ENCODE data around the gene PPIA. TPM values are rescaled to one million over a fixed set of nuclear protein-coding genes. Genes with fewer than 3 reads are reported as not detected.
A peak's percentile ranks its signal among the peaks of the same experiment; 100 is the strongest.
"Not testable (repeated sequence)": the region's sequence is repeated elsewhere in the genome, so short reads cannot be mapped to it uniquely, and the experiment has no call there.

Gene PPIA
- total RNA-seq, 1 donor from 2014 or later: 2,087 TPM

GRCh38 chr7:44764081-44764480 lies 32.4 kb upstream of the PPIA start:
- no peak for ATAC-seq

DNA sequence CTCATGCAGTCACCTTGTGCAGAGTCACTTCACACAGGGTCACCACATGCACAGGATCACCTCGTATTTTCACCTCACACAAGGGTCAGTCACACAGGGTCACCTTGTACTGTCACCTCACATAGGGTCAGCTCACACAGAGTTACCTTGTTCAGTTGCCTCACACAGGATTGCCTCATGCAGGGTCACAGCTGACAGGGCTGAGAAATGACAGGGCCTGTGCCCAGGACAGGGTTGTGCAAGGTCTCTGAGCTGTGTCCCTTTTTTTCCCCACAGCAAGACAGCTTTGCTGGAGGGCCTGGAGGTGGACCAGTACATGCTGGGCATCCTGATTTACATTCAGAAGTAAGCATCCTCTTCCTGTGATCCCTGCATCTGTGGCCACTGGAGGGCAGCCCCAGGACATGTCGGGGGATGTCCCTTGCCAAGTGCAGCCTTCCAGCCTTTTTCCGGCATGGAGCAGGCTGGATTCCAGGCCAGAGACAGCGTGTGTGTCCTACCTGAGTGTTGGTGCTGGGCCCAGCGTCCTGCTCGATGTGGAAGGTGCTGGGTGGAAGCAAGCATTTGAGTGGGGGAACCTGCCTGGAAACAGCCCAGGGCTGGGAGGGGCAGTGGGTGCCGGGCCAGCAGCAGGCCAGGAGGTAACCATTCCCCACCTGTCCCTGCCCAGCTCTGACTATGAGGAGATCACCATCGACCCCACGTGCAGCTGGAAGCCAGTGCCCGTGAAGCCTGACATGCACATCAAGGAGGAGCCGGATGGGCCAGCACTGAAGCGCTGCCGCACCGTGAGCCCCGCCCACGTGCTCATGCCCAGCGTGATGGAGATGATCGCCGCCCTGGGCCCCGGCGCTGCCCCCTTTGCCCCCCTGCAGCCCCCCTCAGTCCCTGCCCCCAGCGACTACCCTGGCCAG lies 31.6 kb upstream of the PPIA start:
- no peak for ATAC-seq

GRCh38 chr7:44765579-44766415 lies 30.7 kb upstream of the PPIA start:
- no peak for ATAC-seq

GRCh38 chr7:44766416-44766801 lies 30.1 kb upstream of the PPIA start:
- ATAC-seq: no peak

DNA sequence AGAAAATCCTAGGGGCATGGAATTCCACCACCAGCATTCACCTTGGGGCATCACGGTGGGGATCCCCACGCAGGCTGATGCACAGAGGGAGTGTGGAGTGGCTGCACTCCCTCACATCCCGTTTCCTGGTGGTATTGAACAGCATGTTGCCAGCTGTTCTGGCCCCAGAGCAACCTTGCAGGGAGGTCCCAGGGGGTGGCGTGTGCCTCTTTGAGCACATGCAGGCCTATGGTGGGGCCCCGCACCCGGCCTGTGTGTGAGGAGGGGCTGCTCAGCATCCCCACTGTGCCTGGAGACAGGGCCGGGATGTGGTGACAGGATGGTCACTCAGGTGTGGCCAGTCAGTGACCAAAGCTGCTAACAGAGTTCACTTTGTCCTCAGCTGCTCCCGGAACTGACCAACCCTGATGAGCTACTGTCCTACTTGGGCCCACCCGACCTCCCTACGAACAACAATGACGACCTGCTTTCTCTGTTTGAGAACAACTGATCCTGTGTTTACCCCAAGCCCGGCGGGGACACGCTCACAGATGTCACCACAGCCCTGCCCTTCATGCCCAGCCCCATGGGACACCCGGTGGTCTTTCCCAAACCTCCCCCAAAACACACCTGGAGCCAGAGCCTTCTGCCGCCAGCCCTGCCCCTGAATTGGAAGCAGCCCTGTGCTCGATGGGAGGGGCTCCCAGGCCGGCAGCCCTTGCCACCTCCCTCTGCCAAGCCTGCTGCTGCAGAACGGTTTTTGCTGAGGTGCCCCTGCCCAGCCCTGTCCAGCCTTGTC lies 29.2 kb upstream of the PPIA start:
- ATAC-seq: no peak

GRCh38 chr7:44767912-44768627 lies 28.4 kb upstream of the PPIA start:
- peak; percentile 73 for ATAC-seq

GRCh38 chr7:44768628-44769371 lies 27.7 kb upstream of the PPIA start:
- ATAC-seq: no peak

- ATAC-seq: peak; percentile 5
Measured at GRCh38 chr7:44769376-44769775, 27.1 kb upstream of the PPIA start.

DNA sequence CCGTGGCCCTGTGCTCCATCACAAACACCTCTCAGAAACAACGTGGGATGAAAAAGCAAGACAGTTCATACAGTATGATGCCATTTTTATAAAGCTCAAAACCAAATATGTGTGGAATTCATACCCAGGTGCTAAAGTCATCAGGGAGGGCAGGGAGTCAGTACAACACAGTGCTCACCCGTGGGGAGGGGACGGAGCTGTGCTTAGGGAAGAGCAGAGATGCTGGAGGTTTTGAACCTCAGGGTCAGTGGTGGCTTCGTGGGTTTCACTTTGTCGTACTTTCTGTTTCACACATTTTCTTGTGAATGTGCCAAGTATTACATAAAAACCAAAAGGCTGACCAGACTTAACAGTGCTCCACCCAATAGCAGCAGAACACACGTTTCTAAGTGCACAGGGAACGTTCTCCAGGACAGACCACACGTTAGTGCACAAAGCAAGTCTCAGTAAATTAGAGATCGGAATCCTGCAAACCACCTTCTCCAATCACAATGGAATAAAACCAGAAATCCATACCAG lies 26.6 kb upstream of the PPIA start:
- ATAC-seq: no peak

GRCh38 chr7:44771358-44771757 lies 25.1 kb upstream of the PPIA start:
- ATAC-seq: peak; percentile 3

DNA sequence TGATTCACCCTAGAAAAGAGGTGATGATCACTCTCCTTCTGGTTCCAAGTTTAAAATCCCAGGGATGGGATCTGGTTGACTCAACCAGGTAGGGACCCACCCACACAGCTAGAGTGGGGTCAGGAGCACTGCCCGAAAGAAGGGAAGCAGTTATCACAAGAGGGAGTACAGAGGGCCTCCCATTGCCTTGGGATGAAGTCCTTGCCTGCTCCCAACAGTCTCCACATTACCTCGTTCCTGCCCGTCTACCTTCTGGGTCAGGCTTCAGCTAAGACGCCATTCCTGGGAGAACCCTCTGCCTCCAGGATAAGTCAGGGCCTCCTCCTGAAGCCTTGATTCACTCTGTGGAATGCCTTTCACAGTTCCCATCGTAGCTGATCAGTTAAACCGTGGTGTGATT lies 24.0 kb upstream of the PPIA start:
- ATAC-seq: no peak

GRCh38 chr7:44772867-44773266 lies 23.6 kb upstream of the PPIA start:
- ATAC-seq: no peak

- not testable (repeated sequence) for ATAC-seq
Measured at GRCh38 chr7:44774486-44774885, 22.0 kb upstream of the PPIA start.

DNA sequence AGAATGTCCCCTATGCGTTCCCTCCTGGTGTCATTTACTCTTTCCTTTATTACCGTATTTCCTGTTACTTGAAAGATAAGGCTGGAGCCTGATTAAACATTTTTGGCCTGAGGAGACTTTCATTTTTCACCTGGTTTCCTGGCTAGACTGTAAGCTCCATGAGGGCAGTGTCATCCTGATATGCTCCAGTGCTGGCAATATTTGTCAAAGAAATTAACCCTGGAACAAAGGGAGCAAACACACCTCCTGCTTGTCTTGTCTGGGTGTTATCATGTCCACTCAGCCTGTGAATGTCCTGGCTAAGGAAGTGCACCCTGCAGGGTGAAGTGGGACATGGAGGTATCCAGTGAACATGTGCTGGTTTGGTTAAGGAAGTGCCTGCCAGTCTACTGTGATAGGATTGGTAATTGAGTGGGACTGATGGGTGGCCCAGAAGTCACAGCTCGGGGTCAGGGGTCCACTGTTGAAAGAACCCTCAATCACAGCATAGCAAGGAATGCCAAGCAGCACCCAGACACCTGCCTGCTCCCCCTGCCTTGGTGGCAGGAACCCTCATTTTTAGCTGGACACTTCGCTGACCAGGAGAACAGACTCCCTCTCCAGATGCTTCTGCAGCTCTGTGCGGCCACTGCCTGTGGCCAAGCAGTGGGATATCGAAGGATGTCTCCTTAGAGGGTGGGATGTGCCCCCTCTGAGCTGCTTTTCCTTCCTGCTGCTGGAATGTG lies 20.9 kb upstream of the PPIA start:
- no peak for ATAC-seq

DNA sequence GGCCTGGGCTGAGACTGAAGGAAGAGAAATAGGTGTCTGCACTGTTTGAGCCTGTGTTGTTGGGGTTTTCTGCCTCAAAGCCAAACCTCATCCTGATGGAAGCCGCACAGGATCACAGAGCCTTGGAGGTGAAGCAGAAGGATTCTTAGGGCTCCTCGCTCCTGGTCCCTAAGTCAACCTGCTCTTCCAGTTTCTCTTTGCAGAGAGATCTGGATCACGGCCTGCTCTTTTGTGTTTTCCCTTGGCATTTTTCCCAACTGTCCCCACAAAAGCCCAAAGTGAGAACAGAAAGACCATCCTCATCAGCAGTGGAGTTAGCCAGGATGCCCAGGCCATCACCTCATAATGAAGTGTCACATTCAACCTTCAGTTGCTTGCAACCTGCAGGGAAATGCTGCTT lies 20.3 kb upstream of the PPIA start:
- peak; percentile 32 for ATAC-seq

DNA sequence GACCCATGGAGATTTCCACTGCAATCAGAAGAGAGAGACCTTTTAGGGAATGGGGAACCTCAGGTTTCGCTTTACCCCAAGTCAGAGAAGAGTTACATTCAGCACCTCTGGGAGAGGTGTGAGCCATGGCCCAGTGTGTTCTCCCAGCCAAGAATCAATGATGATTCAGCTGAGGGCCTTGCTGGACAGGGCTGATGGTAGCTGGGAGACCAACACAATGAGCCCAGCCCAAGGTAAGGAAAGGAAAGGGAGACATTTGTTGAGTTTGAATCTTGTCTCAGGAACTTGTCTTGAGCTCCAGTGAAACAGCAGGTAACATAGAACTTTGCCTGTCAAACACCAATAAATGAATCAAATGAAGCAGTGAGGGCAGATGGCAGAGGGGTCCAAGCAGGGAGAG lies 14.0 kb upstream of the PPIA start:
- no peak for ATAC-seq

DNA sequence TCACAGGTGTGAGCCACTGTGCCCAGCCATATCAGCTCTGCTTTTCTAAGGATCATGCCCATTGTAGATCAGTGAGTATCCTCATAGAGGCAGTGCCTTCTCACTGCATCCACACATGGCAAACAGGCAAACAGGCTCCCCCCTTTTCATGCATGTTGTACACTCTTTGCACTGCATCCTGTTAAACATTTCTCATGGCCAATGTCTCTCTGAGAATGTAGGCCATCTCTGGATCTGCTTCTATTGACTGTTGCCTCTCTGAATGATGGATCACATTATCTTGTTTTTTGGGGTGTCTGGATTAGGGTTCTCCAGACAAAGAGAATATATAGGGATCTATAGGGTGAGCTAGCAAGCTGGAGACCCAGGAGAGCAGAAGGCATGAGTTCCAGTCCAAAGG lies 13.1 kb upstream of the PPIA start:
- no peak for ATAC-seq

- ATAC-seq: no peak
Measured at GRCh38 chr7:44784364-44784763, 12.1 kb upstream of the PPIA start.

DNA sequence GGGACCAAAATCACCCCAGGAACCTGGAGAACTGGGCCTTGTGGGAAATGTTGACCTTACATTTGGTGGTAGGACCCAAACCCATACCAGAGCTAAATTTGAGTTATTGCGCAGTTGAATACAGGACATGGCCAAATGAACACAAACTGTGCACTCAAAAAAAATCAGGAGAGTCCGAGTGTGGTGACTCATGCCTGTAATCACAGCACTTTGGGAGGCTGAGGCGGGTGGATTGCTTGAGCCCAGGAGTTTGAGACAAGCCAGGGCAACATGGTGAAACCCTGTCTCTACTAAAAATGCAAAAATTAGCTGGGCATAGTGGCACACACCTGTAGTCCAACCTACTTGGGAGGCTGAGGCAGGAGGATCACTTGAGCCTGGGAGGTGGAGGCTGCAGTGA lies 11.3 kb upstream of the PPIA start:
- not testable (repeated sequence) for ATAC-seq

DNA sequence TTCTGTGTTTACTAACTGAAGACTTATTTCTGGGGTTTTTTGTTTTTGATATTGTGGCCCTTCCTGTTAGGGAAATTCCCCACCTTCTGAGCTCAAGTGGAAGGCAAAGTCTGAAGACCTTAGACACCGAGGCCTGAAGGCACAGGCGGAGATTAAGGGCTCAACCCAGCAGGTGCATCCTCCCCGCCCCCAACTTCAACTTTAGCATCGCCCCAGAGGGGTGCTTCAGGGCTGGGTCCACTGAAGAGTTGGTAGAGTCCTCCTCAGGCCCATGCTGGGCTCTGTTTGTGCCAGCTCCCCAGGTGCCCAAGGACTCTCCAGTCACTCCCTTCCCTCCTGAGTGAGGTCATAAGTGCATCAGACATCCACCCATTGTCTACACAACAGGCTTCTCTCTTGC lies 9.4 kb upstream of the PPIA start:
- ATAC-seq: peak; percentile 17

- no peak for ATAC-seq
Measured at GRCh38 chr7:44787762-44788161, 8.7 kb upstream of the PPIA start.

Measured in esophagus mucosa (tissue), 1 donor.